ENCODE results near the gene RAD51D.
"Not testable (repeated sequence)": the region's sequence is repeated elsewhere in the genome, so short reads cannot be mapped to it uniquely, and the experiment has no call there.

The RAD51D gene

DNA sequence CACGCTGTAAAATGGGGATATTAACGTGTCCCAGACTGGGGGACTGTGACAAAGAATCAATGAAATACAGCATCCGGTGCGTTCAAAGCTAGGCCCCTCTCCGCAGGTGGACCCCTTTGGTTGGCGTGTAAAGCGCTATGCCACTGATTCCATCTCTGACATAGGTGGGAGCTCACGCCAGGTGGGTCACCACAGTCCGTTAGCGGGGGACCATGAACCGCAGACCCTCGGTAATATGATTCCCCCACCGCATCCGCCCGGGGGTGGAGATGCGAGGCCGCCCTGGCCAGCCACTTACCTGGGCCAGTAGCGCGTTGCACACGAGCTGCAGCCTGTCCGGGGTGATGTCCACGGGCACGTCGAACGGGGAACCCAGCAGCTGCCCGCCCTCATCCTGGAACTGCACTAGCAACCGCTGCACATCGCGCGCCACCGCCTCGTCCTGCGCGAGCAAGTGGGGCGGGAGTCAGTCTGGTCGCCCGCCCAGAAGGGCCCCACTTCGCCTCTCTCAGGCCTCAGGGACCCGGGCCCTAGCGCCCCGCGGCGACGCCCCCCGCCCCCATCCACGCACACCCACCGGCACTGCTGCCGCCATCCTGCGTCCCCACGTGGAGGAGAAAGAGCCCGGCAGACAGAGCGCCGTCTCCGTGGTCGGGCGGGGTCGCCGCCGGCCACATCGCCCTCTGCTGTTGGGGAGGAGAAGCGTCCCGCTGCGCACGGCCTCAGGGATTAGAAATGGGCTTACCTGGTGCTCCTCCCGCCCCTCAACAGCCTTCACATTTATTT is 22.2 kb upstream of the RAD51D start, which contains the start of gene NLE1:
Gene NLE1, minus strand, starts transcription at position 623 of the 786 bp plus-strand sequence. Its CDS starts 28 bp downstream, at position 595.
- DNase-seq, result peak; percentile 96

- no peak for DNase-seq
These were observed 18.6 kb upstream of the RAD51D start for GRCh38 chr17:35138218-35138617.

- DNase-seq, result no peak
These were observed 15.7 kb upstream of the RAD51D start for GRCh38 chr17:35135322-35135721.

DNA sequence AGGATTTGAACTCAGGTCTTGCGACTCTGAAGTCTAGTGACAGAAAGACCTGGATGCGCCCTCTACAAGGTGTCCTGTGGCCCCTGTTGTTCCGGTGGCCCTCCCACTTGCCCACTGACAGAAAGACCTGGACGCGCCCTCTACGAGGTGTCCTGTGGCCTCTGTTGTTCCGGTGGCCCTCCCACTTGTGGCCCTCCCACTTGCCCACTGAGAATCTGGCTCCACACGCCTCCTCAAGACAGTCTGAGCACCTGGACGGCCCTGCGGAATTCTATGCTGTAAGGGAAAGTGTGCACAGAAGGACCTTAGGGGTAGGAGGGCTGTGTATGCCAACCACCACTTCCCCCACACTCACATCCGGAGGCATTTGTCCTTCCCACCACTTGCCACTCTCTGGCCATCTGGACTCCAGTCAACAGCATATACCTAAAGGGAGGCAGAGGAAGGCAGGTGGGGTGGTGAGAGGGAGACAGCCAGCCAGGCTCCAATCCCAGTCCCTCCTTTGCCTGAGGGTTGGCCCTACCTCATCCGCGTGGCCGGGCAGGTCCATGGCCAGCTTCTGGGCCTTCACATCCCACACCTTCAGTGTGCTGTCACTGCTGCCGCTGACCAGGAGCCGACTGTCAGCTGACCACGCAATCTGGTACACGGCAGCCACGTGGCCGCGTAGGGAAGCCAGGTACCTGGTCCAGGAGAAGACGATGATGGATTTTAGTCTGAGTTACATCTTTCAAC is 13.3 kb upstream of the RAD51D start:
- no peak for DNase-seq

DNA sequence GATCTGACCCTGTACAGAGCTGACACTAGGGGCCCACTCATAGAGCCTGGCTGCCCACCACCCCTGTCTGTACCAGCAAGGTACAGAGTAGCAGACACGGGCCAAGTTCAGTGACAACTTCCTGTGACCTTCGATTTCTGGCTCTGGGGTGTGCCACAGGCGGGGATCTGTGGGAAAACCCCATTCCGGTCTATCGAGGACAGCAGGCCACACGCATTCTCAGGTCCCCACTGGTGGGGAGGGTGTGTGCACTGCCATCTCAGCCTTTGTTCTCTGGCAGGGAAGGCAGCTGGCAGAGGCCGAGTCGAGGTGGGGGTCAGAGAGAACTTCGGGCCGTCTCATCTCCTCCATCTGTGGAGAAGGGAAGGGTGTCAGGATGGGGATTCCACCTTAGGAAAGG is 12.4 kb upstream of the RAD51D start:
- no peak for DNase-seq

GRCh38 chr17:35130392-35130791 is 10.7 kb upstream of the RAD51D start:
- DNase-seq, result no peak

DNA sequence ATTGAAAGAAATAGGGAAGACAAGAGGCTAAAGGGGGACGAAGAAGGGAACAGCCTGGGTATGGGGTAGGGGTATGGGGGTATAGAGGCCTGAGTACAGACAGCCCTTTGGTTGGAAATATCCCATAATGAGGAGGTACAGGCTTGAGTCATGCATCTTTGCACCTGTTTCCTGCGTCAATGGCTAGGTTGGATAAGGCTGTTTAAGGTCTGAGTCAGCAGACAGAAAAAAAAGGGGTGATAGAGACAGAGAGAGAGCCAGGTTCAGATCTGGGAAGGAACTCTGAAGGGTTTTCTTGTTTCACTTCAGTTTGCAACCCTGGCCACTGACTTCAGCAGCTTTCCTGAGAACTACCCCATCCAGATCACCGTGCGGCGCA is 10.3 kb upstream of the RAD51D start:
- no peak for DNase-seq

DNA sequence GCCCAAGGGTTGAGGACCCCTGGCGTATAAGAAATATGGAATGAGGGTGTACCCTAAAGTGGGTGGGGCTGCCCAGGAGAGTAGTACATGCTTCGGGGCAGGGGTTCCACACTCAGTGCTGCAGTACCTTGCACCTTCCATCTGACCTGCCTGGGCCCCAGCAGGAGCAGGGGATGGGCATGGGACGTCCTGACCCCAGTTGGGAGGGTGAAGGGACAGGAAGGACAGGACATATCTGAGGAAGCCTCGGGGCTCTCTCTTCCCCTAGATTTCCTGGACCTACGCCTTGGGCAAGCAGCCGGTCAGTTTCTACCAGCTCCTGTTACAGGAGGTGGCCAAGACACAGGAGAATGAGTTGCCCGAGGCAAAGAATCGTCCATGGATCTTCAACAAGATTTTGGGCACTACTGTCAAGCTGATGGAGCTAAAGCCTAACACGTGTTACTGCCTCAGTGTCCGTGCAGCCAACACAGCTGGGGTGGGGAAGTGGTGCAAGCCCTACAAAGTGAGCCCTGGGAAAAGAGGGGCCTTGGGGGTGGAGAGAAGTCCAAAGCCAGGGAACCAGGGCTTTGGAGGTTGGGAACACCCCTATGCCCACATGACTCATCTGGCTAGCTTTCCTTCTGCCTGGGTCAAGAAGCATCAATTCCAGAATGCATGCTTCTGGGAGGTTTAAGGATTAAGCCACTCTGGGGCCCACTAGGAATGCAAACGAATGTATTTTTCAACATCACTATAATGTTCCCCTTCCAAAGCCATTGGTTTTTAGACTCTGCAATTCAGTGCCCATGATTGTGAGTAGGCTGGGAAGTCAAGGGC is 9.7 kb upstream of the RAD51D start:
- DNase-seq, result no peak

DNA sequence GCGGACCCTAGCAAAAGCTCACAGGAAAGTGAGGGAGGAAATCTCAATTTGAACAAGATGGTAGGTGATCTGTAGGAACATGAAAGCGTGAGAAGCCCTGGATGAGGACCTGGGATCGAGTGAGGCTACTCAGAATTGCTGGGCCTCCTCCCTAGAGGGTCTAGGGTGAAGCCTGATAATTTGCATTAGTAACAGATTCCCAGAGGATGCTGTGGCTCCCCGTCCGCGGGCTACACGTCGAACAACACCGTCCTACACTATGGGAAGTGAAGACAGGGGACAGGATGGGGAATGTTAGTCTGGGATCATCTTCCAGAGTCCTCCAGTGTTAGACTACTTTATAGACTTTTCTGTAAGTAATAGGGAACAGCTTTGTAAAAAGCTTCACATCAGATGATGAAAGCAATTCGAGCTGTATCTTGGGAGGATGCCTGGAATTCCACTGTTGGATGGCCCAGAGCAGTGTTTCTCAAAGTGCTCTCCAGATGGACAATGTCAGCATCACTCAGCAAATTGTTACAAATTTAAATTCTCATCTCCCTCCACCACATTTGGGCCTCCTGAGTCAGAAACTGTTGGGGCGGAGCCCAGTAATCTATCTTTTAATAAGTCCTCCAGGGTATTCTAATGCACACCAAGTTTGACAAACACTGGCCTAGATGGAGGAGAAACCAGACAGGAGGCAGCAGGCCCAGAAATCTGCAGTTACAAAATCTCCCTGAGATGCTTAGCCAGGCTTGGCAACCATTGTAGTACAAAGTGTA is 8.3 kb upstream of the RAD51D start:
- no peak for DNase-seq

DNA sequence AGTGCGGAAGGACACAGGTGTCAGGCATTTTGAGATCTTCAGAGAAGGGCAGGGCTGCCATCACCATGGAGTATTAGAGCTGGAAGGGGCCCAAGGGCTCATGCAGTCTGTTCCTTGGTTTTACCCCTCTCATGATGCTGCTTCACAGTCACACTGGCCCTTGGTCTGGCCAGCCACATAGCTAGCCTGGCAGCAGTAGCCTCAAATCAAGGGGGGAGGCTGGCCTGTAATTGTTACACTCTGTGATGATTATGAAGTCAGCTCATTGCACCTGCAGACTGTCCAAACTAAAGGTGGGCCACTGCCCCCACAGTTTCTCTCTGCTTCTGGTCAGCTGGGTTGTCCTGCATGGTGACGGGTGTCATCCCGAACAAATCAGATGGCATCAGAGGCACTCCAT is 1.7 kb upstream of the RAD51D start, which contains the start of gene FNDC8:
Gene FNDC8, plus strand, starts transcription at position 301 of the 400 bp plus-strand sequence. Its CDS starts 79 bp downstream, at position 380.
- DNase-seq, result no peak

DNA sequence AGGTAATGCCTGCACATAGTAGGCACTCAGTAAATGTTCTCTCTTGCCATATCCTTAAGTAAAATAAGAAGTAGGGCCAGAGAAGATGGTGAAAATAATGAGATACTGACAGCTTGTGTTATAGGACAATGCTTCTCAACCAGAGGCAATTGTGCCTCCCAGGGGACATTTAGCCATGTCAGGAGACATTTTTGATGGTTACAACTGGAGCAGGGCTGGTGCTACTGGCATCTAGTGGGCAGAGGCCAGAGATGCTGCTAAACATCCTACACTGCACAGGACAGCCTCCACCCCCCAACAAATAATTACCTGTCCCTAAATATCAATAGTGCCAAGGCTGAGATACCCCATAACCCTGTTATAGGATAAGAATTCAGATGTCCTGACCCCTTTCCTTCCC is 1.7 kb downstream of the RAD51D start:
- DNase-seq, result peak; percentile 73

DNA sequence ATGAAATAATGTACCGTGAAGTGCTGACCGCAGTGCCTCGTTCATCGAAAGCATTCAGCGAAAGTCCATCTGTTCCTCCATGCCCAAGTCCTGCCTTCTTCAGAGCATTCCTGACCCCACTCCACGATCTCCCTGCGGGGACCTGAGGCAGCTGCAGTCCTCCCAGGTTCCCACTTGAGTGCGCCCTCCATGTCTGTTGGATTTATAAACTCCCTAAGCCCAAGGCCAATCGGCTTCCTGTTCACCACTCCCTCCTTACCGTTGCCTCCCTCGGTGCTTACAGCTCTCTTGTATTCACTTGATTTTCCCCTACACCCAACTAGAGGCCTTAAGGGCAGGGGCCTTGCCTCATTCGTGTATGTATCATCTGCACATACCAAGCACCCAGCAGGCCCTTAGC is 2.8 kb downstream of the RAD51D start:
- no peak for DNase-seq

DNA sequence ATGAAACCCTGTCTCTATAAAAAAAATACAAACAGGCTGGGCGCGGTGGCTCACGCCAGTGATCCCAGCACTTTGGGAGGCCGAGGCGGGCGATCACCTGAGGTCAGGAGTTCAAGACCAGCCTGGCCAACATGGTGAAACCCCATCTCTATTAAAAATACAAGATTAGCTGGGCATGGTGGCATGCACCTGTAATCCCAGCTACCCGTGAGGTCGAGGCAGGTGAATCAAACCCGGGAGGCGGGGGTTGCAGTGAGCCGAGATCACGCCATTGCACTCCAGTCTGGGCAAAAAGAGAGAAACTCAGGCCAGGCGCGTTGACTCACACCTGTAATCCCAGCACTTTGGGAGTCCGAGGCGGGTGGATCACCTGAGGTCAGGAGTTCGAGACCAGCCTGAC is 8.9 kb downstream of the RAD51D start:
- not testable (repeated sequence) for DNase-seq

- no peak for DNase-seq
These were observed 14.7 kb downstream of the RAD51D start for GRCh38 chr17:35104844-35105450.

DNA sequence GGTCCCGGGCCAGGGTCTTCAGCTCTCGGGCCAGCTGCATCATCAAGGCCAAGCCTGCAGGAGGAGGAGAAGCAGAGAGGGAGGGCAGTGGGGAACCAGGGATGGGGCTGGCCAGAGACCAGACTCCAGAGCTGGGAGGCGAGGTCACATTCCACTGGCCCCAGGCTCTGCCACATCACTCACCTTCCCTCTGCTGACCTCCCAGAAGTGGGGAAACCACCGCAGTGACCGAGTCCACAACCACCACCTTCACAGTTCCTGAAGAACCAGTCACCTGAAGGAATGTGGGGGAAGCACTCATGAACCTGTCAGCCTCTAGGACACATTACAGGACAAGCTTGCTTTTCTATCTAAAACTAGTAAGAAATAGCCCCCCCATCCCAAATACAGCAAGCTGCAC is 16.4 kb downstream of the RAD51D start:
- no peak for DNase-seq

DNA sequence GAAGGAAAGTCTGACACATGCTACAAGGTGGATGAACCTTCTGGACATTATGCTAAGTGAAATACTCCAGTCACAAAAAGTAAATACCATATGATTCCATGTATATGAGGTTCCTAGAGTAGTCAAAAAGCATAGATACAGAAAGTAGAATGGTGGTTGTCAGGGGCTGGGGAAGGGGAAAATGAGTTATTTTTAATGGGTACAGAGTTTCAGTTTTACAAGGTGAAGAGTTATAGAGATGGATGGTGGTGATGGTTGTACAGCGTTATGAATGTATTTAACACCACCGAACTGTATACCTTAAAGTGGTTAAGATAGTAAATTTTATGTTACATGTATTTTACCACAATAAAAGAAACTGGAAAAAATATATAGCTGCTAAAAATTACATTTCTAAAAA is 17.9 kb downstream of the RAD51D start:
- no peak for DNase-seq

DNA sequence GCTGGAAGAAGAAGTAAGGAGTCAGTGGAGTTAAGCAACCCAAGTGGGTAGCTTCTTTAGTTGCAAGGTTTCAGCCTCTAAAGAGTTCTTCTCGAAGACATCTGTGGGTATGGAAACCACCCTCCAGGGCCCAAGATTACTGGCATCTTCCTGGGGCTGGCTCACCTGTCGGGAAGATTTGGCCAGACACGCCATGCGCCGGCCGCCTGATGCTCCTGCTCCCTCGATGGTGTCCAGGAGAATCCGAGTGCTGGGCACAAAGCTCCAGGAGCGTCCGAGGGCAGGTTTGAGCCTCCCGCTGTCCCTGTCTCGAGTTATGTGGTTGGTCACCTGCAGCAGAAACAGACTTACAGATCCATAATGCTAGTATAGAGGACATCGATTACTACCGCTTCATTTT is 18.6 kb downstream of the RAD51D start:
- no peak for DNase-seq

- no peak for DNase-seq
These were observed 19.8 kb downstream of the RAD51D start for GRCh38 chr17:35099908-35100307.

GRCh38 chr17:35097776-35098175 is 21.9 kb downstream of the RAD51D start:
- DNase-seq, result no peak

DNA sequence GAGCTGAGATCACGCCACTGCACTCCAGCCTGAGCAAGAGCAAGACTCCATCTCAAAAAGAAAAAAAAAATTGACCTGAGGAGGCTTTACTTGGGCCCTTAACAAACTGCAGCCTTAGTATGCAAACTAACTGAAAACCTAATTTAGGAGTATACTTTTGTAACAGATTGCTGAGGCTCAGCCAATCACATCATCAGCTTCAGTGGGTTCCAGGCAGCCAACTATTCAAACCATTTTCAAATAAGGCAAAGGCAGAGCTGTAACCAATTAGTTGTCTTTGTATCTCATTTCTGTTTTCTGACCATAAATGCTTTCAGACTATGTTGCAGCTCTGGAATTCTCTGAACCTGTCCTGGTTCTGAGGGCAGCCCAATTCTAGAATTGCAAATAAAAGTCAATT is 23.9 kb downstream of the RAD51D start:
- no peak for DNase-seq

DNA sequence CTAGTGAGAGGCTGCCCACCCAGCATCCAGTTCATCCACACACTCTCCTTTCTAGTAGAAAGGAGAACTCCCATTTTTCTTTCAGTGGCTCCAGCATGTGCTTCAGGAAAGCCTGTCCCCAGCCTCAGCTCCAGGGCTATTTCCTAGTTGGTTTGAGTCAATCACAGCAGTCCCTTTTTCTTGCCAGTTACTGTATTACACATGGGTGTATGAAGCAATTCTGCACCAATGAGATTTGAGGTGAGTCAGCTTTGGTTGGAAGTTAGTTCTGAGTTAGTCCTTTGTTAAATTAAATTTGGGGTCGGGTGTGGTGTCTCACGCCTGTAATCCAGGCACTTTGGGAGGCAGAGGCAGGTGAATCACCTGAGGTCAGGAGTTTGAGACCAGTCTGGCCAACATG is 24.8 kb downstream of the RAD51D start:
- no peak for DNase-seq

DNA sequence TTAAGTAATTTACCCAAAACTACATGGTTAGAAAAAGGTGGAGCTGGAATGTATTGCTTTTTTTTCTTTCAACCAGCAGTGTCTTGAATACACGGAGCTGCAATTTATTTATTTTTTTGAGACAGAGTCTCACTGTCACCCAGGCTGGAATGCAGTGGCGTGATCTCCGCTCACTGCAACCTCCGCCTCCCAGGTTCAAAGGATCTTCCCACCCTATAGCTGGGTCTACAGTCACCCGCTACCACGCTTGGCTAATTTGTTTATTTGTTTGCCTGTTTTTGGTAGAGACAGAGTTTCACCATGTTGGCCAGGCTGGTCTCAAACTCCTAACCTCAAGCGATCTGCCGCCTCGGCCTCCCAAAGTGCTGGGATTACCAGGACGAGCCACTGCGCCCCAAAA is 29.0 kb downstream of the RAD51D start:
- DNase-seq, result not testable (repeated sequence)

Measured in activated effector memory CD4-positive, alpha-beta T cell treated with anti-CD3 and anti-CD28 coated beads, Interleukin-2, amount 50 U/mL, for 16 hours (primary cell).